ENCODE results near the gene SHOX.

- TF ChIP-seq EZH2 (IDR thresholded peaks at IDR 0.05; ENCODE audit: low read length) (no peak), CTCF (optimal IDR thresholded peaks at IDR 0.05 in 1 of 3, IDR thresholded peaks at IDR 0.05 in 1 of 3, conservative IDR thresholded peaks at IDR 0.05 in 1 of 3; ENCODE audit: extremely low read depth in 1 of 3, insufficient read depth in 2 of 3, low read length in 3 of 3) (no peak)
Measured at GRCh38 chrX:689983-690382, 59.4 kb downstream of the SHOX start.

Data from keratinocyte (primary cell).